HG03280 (cell line): ENCODE results near the gene MAGEB6B.
"Not testable (repeated sequence)": the region's sequence is repeated elsewhere in the genome, so short reads cannot be mapped to it uniquely, and the experiment has no call there.

ENCODE experiments used
- ATAC-seq: cut with Tn5 transposase; IDR thresholded peaks from one replicate; pipeline ENCODE4 v1.9.1; 2021; ENCODE audit warnings: mild to moderate bottlenecking, moderate library complexity; ENCODE audit not compliant: unreplicated experiment

Gene MAGEB6B, protein sequence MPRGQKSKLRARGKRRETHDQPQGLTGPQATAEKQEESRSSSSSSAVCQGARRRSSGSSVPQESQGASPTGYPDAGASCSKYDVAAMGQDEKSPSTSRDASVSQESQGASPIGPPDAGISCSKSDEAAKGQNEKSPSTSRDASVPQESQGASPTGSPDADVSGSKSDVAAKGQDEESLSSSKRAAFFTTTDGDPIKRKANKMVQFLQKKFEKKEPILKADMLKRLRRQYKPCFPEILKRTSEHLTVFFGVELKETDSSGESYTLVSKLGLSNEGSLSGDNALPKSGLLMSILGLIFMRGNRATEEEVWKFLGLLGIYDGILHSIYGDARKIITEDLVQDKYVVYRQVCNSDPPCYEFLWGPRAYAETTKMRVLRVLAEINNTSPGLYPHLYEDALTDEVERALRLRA

DNA sequence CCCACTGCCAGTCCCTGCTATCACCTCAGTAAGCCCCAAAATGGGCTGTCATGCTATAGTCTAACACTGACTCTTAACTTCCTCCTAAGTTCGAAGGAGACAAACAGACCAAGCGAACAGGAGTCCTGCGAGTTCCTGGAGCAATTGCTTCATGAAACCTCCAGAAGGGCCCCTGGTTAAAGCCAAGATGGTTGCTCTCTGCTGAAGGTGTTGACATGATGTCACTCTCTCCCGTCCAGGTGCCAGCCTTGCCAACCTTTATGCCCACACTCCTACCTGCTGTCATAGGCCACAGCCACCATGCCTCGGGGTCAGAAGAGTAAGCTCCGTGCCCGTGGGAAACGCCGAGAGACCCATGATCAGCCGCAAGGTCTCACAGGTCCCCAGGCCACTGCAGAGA is at the start of gene MAGEB6B:
Gene MAGEB6B (plus strand): TSS at position 301 of the 400 bp plus-strand sequence. CDS start 0 bp downstream, at position 301.
- no peak for ATAC-seq

DNA sequence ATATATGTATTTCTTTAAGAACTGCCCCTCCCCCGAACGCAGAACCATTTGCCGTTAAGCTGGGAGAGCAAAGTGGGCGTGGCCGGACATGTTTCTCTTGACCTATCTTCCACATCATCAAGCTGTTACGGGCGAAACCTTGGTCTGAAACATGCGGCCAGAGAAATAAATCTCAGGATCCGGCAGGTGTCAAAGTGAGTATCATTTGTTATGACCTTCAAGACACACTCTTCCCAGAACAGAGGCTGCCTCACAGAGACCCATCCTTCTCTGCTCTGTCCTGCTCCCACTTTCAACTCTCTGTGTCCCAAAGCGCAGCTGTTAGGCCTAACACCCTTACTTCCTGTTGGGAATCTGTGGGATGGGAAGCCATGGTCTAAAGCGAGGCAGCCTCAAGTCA is 22.1 kb upstream of the MAGEB6B start, which contains the start of gene MAGEB18:
Gene MAGEB18 (plus strand): TSS at position 70 of the 400 bp plus-strand sequence. CDS start 643 bp downstream, outside the sequence.
- ATAC-seq: no peak

DNA sequence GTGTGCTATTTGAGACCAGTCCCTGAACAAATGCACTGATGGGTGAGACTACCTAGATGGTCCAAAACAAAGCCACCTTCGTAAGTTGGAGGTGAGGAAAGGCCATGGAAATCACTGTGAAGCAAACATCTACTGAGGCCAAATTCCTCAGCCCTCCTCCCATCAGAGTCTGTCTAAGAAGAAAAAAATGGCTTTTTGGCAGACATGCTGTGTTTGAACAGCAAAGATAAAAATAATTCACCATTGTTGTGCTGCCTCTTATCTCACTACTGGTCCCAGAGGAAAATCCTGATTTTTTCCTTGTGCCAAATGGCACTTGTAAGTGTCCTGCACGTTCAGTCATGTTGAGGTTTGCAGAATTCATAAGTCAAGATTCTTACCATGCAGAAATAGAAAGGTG is 14.4 kb upstream of the MAGEB6B start:
- no peak for ATAC-seq

DNA sequence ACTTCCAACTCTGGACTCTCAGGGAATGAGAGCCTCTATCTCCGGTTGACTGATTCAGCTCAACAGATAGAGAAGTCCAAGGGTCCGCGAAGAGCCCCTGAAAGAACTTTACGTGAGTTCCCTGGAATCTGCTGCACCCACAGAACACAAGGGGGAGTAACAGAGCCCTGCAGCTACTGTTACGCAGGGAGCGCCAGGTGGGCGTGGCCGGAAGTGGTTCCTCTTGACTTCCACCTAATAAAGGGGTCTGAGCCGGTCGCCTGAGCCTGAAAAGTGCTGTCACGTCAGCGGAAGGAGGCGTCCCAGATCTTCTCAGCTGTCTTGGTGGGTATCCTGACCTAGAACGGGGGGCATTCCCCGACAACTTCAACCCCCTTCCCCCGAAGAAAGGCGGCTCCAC is 31.8 kb downstream of the MAGEB6B start, which contains the start of gene MAGEB6:
Gene MAGEB6 (plus strand): TSS at position 237 of the 400 bp plus-strand sequence. CDS start 1,407 bp downstream, outside the sequence.
- ATAC-seq: no peak

DNA sequence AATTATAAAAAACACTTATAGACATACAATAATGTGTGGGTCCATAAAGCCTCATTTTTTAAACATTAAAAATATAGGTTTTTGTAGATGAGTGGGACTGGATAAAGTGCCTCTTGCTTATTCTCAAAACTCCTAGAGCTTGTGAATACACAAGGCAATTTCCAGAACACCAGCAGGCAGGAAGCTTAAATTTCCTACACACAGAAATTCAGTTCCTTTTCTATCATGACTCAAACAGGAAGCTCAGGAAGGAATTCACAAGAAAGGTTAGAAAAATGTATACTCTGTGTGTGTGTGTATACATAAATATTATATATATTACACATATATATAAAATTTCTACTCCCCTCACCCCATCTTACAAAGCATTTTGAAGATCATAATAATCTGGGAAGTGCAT is 43.2 kb downstream of the MAGEB6B start:
- no peak for ATAC-seq

DNA sequence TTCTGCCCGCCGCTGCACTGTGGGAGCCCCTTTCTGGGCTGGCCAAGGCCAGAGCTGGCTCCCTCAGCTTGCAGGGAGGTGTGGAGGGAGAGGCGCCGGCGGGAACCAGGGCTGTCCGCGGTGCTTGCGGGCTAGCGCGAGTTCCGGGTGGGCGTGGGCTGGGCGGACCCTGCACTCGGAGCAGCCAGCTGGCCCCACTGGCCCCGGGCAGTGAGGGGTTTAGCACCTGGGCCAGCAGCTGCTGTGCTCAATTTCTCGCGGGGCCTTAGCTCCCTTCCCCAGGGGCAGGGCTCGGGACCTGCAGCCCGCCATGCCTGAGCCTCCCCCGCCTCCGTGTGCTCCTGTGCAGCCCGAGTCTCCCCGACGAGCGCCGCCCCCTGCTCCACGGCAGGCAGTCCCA is 44.3 kb downstream of the MAGEB6B start:
- not testable (repeated sequence) for ATAC-seq

DNA sequence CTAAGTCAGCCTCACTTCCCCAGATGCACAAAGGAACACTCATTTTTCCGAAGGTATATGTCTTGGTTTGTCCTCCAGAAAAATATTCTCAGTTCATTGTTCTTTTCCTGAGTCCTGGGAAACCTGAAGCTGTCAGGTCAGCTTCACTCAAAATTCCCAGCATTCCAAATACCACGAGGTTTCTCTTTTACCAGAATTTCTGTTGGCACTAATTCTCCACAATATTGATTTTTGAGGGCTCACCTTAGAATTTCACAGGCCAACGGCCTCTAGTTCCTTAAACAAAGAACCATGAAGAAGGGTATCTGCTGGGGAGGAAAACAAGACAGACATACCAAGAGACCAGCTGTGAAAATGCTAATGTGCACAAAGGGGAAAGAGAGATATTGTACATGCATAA is 47.6 kb downstream of the MAGEB6B start:
- no peak for ATAC-seq
